ENCODE data around the gene ZFP37.
"Not testable (repeated sequence)": the region's sequence is repeated elsewhere in the genome, so short reads cannot be mapped to it uniquely, and the experiment has no call there.

ZFP37 gene

GRCh38 chr9:113056191-113057106, at the start of gene ZFP37:
Gene ZFP37 (minus strand): TSS chr9:113056724. CDS start chr9:113056688, 36 bp downstream.
- peak; percentile 87 for DNase-seq

GRCh38 chr9:113105345-113105744, 48.8 kb upstream of the ZFP37 start:
- DNase-seq, result not testable (repeated sequence)

DNA sequence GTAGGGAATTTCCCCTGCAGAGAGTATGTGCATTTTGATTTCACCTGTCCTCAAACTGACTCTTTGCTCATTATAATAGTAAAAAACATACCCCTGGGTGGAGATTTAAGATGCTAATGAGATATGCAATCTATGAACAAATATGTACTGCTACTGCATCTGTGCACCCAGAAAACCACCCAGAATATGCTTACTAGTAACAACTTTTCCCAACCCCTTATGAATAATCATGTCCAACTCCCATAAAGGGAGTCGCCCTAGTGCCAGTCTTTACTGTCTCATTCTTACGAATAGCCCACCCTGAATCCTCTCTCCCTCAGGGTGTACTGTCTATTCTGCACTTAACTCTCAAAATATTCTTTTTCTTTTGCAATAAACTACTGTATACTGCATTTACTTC, 39.0 kb upstream of the ZFP37 start:
- DNase-seq, result no peak

DNA sequence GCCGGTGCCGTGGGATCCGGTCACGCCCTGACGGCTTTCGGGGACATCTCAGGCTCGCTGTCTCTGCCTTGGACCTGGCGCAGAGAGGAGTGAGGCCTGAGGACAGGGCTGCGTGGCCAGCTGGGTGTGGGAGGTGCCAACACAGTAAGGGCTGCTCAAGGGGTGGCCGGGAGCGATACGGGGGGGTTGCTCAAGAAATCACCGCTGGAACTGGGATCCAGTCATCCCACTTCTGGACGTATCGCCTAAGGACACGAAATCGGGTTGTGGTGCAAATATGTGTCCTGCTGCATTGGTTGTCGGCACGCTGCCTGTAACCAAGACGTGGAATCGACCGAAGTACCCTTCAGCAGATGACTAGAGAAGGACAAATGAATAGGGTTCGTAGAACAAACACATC, 33.4 kb upstream of the ZFP37 start:
- DNase-seq, result not testable (repeated sequence)

DNA sequence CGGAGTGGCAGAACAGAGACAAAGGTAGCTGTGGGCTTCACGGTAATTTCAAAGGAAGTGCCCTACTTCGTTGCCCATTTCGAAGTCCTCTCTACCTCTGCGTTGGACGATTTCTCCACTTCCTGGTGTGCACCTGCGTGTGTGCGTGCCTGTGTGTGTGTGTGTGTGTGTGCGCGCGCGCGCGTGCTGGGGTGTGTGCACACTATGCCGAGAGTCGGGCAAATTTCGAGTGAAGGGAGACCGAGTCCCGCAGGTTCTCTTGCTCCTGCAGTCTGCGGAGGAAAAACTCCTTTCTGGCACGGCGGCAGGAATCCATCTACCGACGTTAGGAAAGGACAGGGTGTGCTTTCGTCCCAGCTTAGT, 32.6 kb upstream of the ZFP37 start:
- DNase-seq, result not testable (repeated sequence)

DNA sequence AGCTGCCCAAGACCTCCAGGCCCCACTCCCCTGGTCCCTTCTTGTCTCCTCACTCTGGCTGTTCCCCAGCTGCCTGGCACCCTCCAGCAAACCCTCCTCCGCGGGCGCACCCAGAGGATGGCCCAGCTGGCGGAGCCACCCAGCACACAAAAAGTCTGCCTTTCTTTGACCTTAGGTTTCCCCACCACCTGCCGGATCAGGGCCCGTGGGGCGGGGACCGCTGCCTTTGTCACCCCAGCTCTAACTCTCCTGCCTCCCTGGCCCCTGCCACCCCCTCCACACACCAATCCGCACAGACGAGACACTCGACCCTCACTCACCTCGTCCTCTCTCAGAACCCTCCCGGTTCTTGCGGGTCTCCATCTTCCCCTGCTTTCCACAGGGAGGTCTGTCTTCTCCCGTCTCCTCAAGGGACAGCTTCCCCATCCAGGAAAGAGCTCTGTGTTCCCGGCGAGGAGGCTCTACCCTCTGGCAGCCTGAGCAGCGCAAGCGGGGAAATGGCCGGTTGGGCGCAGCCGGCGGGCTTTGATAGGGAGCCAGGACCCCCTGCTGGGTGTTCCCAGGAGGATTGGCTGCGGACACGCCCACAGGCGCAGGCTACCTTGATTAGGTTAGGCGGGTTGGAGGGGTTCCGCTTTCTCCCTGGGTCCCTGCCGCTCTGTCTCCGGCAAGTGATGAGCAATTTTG, 32.1 kb upstream of the ZFP37 start:
- not testable (repeated sequence) for DNase-seq

GRCh38 chr9:113062932-113063310, 6.4 kb upstream of the ZFP37 start:
- DNase-seq, result not testable (repeated sequence)

GRCh38 chr9:113062256-113062931, 5.9 kb upstream of the ZFP37 start:
- not testable (repeated sequence) for DNase-seq

DNA sequence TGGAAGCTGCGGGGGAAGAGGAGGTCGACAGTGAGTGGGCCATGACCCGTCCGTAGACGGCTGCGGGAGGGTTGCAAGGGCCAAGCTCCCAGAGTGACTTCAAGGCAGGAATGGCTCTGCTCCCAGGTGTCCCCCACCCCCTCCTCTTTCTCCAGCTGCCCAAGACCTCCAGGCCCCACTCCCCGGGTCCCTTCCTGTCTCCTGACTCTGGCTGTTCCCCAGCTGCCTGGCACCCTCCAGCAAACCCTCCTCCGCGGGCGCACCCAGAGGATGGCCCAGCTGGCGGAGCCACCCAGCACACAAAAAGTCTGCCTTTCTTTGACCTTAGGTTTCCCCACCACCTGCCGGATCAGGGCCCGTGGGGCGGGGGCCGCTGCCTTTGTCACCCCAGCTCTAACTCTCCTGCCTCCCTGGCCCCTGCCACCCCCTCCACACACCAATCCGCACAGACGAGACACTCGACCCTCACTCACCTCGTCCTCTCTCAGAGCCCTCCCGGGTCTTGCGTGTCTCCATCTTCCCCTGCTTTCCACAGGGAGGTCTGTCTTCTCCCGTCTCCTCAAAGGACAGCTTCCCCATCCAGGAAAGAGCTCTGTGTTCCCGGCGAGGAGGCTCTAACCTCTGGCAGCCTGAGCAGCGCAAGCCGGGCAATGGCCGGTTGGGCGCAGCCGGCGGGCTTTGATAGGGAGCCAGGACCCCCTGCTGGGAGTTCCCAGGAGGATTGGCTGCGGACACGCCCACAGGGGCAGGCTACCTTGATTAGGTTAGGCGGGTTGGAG, 4.7 kb upstream of the ZFP37 start:
- DNase-seq, result not testable (repeated sequence)

DNA sequence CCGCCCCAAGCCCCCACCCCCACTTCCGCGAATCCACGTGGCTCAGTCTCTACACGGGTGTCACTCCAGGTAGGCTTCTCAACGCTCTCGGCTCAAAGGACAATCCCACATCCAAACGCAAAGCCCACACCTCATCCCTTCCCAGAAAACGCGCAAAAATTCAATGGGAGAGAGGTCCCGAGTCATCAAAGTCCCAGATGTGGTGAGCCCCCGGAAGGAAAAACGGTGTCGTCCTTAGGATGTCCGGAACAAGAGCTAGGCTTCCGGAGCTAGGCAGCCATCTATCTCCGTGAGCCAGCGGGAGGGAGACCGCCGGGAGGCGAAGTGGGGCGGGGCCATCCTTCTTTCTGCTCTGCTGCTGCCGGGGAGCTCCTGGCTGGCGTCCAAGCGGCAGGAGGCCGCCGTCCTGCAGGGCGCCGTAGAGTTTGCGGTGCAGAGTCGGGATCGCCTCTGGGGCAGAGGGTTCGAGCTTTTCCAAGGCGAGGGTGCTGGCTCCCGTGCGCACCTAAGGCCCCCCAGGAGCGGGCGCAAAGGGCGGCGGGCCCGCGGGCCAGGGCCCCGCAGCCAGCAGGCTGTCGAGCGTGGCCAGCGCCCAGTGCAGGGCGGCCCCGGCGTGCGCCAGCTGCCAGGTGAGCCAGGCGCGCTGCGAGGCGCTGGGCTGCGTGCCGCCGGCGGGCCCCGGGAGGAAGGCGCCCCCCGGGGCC, 3.2 kb upstream of the ZFP37 start:
- DNase-seq, result peak; percentile 6

GRCh38 chr9:113057193-113057592, 669 bp upstream of the ZFP37 start:
- peak; percentile 3 for DNase-seq

GRCh38 chr9:113042884-113043657, 13.5 kb downstream of the ZFP37 start:
- DNase-seq, result no peak

- no peak for DNase-seq
These were observed 30.3 kb downstream of the ZFP37 start for GRCh38 chr9:113026200-113026599.

DNA sequence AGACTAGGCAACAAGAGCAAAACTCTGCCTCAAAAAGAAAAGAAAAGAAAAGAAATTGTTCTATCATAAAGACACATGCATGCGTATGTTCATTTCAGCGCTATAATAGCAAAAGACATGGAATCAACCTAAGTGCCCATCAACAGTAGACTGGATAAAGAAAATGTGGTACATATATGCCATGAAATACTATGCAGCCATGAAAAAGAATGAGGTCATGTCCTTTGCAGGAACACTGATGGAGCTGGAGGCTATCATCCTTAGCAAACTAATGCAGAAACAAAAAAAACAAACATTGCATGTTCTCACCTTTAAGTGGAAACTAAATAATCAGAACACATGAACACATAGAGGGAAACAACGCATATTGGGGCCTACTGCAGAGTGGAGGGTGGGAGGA, 38.3 kb downstream of the ZFP37 start:
- no peak for DNase-seq

DNA sequence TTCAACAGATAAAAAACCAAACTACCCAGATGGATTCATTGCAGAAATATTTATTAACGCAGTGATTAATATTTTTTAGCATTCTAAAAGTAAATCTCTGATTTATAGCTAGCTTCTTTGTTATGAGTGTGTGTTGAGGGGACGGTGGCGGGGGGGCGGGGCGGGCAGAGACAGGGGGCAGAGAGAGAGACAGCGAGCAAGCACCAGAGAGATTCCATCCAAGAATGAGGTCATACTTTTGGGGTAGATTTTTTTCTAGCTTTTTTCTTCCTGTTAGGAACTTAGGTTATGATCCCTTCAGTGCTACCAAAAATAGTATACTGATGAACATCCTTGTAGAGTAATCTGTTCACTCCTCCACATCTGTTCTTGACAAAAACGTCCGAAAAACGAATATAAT, 44.0 kb downstream of the ZFP37 start:
- DNase-seq, result no peak

- peak; percentile 46 for DNase-seq
These were observed 44.6 kb downstream of the ZFP37 start, which contains the start of gene ZNF883 for GRCh38 chr9:113011911-113012381. Gene ZNF883 (minus strand): TSS chr9:113012192.

DNA sequence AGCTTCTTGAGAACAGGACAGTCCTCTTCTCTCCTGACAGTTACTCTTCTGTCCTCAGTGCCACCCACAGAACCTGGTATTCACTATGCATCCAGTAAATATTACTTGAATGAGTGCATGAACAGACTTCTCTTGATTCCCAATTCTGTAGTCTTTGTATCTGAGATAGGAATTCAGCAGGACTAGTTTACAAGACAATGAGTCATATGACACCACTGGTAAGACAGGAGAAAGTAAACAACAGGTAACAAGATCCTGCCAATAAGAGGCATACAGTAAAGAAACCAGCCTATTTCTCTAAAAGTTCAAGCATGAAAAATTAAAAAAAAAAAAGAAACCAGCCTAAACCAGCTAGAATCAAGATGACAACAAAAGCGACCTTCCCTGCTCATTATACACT, 50.7 kb downstream of the ZFP37 start:
- DNase-seq, result no peak

- no peak for DNase-seq
These were observed 59.1 kb downstream of the ZFP37 start for GRCh38 chr9:112997236-112997941.
